ENCODE results near the gene DLEC1. TPM values are rescaled to one million over a fixed set of nuclear protein-coding genes. Genes with fewer than 3 reads are reported as not detected.
"Not testable (repeated sequence)": the region's sequence is repeated elsewhere in the genome, so short reads cannot be mapped to it uniquely, and the experiment has no call there.

DLEC1 gene
- total RNA-seq, 4 donors from 2014 or later, result 0.20 to 4.1 (median 1.4) TPM

- no peaks in the 10 kb centered on the region for H3K27me3 ChIP-seq
- H3K36me3 ChIP-seq, result no peaks in the 10 kb centered on the region
- TF ChIP-seq POLR2A (IDR thresholded peaks at IDR 0.05) (no peak), EP300 (IDR thresholded peaks at IDR 0.05; ENCODE audit: low read depth) (no peak), POLR2AphosphoS5 (IDR thresholded peaks at IDR 0.05) (no peak), CTCF (IDR thresholded peaks at IDR 0.05) (no peak)
- no peak overlapping the region for H3K4me3 ChIP-seq
- in situ Hi-C loops (cut with MboI; ENCODE audit: low pct_ligation_motif_present in 1 of 4, low pct_unique_long_range_greater_than_20kb in 1 of 4, low sequenced_read_pairs in 3 of 4) (no loop called here), intact Hi-C loops (cut with DNase I; ENCODE audit: low total_unique reads) (no loop called here)
- H3K4me1 ChIP-seq, result peaks cover 0 to 3% (median 0%) of the 10 kb centered on the region in 4 donors
- DNase-seq, result no peak
- H3K9me3 ChIP-seq, result no peaks in the 10 kb centered on the region
- 76 to 81% methylated on average over 2 of the region's 2 CpGs for WGBS, 2 donors (ENCODE audit: low coverage in 1 of 2)
- no peak overlapping the region for H3K27ac ChIP-seq
Measured at GRCh38 chr3:38047896-38048295, 8.9 kb downstream of the DLEC1 start.

- Histone ChIP-seq H3K9me3 (no peaks in the 10 kb centered on the region), H3K36me3 (no peaks in the 10 kb centered on the region), H3K4me3 (no peak overlapping the region), H3K4me1 (no peaks in the 10 kb centered on the region), H3K27me3 (no peaks in the 10 kb centered on the region), H3K27ac (no peak overlapping the region)
- WGBS, 2 donors (ENCODE audit: low coverage in 1 of 2), result 83% methylated on average over 4 of the region's 4 CpGs; no CpG with 5 or more reads in 1 of the 2 donors
- intact Hi-C loops (cut with DNase I; ENCODE audit: low total_unique reads), result no loop called here
- TF ChIP-seq EP300 (IDR thresholded peaks at IDR 0.05; ENCODE audit: low read depth) (no peak), POLR2A (IDR thresholded peaks at IDR 0.05) (no peak), POLR2AphosphoS5 (IDR thresholded peaks at IDR 0.05) (no peak), CTCF (IDR thresholded peaks at IDR 0.05) (no peak)
- no peak for DNase-seq
- in situ Hi-C loops (cut with MboI; ENCODE audit: low pct_ligation_motif_present in 1 of 4, low pct_unique_long_range_greater_than_20kb in 1 of 4, low sequenced_read_pairs in 3 of 4), result no loop called here
Measured at GRCh38 chr3:38049358-38050126, 10.5 kb downstream of the DLEC1 start.

GRCh38 chr3:38051131-38051530, 12.1 kb downstream of the DLEC1 start:
- intact Hi-C loops (cut with DNase I; ENCODE audit: low total_unique reads), result no loop called here

GRCh38 chr3:38053286-38053685, 14.3 kb downstream of the DLEC1 start:
- H3K4me1 ChIP-seq; H3K27ac ChIP-seq; H3K9me3 ChIP-seq; H3K4me3 ChIP-seq; H3K27me3 ChIP-seq; in situ Hi-C loops (cut with MboI; ENCODE audit: low pct_ligation_motif_present in 1 of 4, low pct_unique_long_range_greater_than_20kb in 1 of 4, low sequenced_read_pairs in 3 of 4); intact Hi-C loops (cut with DNase I; ENCODE audit: low total_unique reads); DNase-seq; H3K36me3 ChIP-seq: not testable (repeated sequence)
- WGBS, 2 donors (ENCODE audit: low coverage in 1 of 2), result 94% methylated on average over 8 of the region's 32 CpGs; no CpG with 5 or more reads in 1 of the 2 donors

More at GRCh38 chr3:38051131-38051530, 12.1 kb downstream of the DLEC1 start:
- TF ChIP-seq CTCF (IDR thresholded peaks at IDR 0.05) (no peak), EP300 (IDR thresholded peaks at IDR 0.05; ENCODE audit: low read depth) (no peak)
- DNase-seq, result no peak
- 88% methylated on average over 13 of the region's 13 CpGs; no CpG with 5 or more reads in 1 of the 2 donors for WGBS, 2 donors (ENCODE audit: low coverage in 1 of 2)
- Histone ChIP-seq H3K36me3 (no peaks in the 10 kb centered on the region), H3K4me1 (no peaks in the 10 kb centered on the region), H3K9me3 (no peaks in the 10 kb centered on the region), H3K27ac (no peak overlapping the region), H3K4me3 (no peak overlapping the region), H3K27me3 (no peaks in the 10 kb centered on the region)
- in situ Hi-C loops (cut with MboI; ENCODE audit: low pct_ligation_motif_present in 1 of 4, low pct_unique_long_range_greater_than_20kb in 1 of 4, low sequenced_read_pairs in 3 of 4), result no loop called here

GRCh38 chr3:38053813-38054498, 14.9 kb downstream of the DLEC1 start:
- H3K36me3 ChIP-seq; H3K4me3 ChIP-seq; DNase-seq; in situ Hi-C loops (cut with MboI; ENCODE audit: low pct_ligation_motif_present in 1 of 4, low pct_unique_long_range_greater_than_20kb in 1 of 4, low sequenced_read_pairs in 3 of 4); H3K4me1 ChIP-seq; H3K9me3 ChIP-seq; intact Hi-C loops (cut with DNase I; ENCODE audit: low total_unique reads); H3K27me3 ChIP-seq; H3K27ac ChIP-seq: not testable (repeated sequence)
- 64 to 100% methylated on average over 2 to 7 of the region's 9 CpGs for WGBS, 2 donors (ENCODE audit: low coverage in 1 of 2)
